Naive B cell (primary cell): ENCODE data around the gene TMED7. TPM values are rescaled to one million over a fixed set of nuclear protein-coding genes. Genes with fewer than 3 reads are reported as not detected.
"Not testable (repeated sequence)": the region's sequence is repeated elsewhere in the genome, so short reads cannot be mapped to it uniquely, and the experiment has no call there.

Experiments used
- ATAC-seq, 2 donors: fragments of 150-1000 bp; cut with Tn5 transposase; 2 replicates each; pipeline ENCODE4 v1.10.0; 2021; ENCODE audit warnings: low read depth in 2 of 2, mild to moderate bottlenecking in 2 of 2, moderate library complexity in 2 of 2
- DNase-seq: peaks from one replicate; pipeline ENCODE4 v3.0.0; 2022
- H3K27ac Mint-ChIP-seq, 6 donors: one replicate each; pipeline ENCODE4 v1.8.0; 2020 to 2022; ENCODE audit warnings: mild to moderate bottlenecking in 6 of 6, mixed read lengths in 6 of 6, moderate library complexity in 5 of 6, inconsistent platforms in 2 of 6
- H3K27me3 Mint-ChIP-seq, 3 donors: one replicate each; pipeline ENCODE4 v1.8.0; 2021 to 2022; ENCODE audit warnings: mixed read lengths in 3 of 3, mild to moderate bottlenecking in 1 of 3
- H3K36me3 Mint-ChIP-seq, 2 donors: one replicate each; pipeline ENCODE4 v1.8.0; 2020 to 2022; ENCODE audit warnings: mixed read lengths in 2 of 2, inconsistent platforms in 1 of 2, mild to moderate bottlenecking in 1 of 2
- H3K4me1 Mint-ChIP-seq, 3 donors: one replicate each; pipeline ENCODE4 v1.8.0; 2020 to 2022; ENCODE audit warnings: mixed read lengths in 3 of 3, inconsistent platforms in 1 of 3, mild to moderate bottlenecking in 1 of 3, moderate library complexity in 1 of 3
- H3K4me3 Mint-ChIP-seq, 8 donors: one replicate each; pipeline ENCODE4 v1.8.0; 2020 to 2022; ENCODE audit warnings: mild to moderate bottlenecking in 8 of 8, mixed read lengths in 8 of 8, moderate library complexity in 8 of 8, inconsistent platforms in 2 of 8
- H3K9me3 Mint-ChIP-seq, 7 donors: one replicate each; pipeline ENCODE4 v1.8.0; 2020 to 2022; ENCODE audit warnings: mixed read lengths in 7 of 7, mild to moderate bottlenecking in 5 of 7, inconsistent platforms in 2 of 7, moderate library complexity in 1 of 7
- polyA plus RNA-seq, 6 donors: library from polyadenylated mRNA; unstranded; fragments of 300-500 nt; fragmentation: Illumina TruSeq; gene quantifications; one replicate each; pipeline ENCODE4 v1.2.3, GENCODE V29; 2021; ENCODE audit warnings: low read depth in 6 of 6

TMED7 gene
- polyA plus RNA-seq, 6 donors from 2014 or later = 15.6 to 43.4 (median 27.8) TPM

GRCh38 chr5:115645386-115645785 is 19.6 kb upstream of the TMED7 start:
- peaks cover 26 to 32% (median 30%) of the 10 kb centered on the region in 3 donors for H3K27me3 Mint-ChIP-seq
- not testable (repeated sequence) for H3K9me3 Mint-ChIP-seq, H3K27ac Mint-ChIP-seq, H3K4me3 Mint-ChIP-seq, H3K4me1 Mint-ChIP-seq, ATAC-seq, DNase-seq, H3K36me3 Mint-ChIP-seq

GRCh38 chr5:115644046-115644445 is 18.2 kb upstream of the TMED7 start:
- Mint-ChIP-seq H3K27ac (no peak overlapping the region), H3K4me1 (no peaks in the 10 kb centered on the region), H3K9me3 (no peaks in the 10 kb centered on the region), H3K27me3 (peaks cover 26 to 32% (median 30%) of the 10 kb centered on the region in 3 donors), H3K36me3 (no peaks in the 10 kb centered on the region), H3K4me3 (no peak overlapping the region)
- DNase-seq = no peak
- ATAC-seq = no peak

- no peaks in the 10 kb centered on the region for H3K4me1 Mint-ChIP-seq
- DNase-seq (no peak), ATAC-seq (no peak)
- H3K27me3 Mint-ChIP-seq = peaks cover 27 to 33% (median 32%) of the 10 kb centered on the region in 3 donors
- H3K27ac Mint-ChIP-seq = no peak overlapping the region
- H3K4me3 Mint-ChIP-seq = no peak overlapping the region
- no peaks in the 10 kb centered on the region for H3K9me3 Mint-ChIP-seq
- no peaks in the 10 kb centered on the region for H3K36me3 Mint-ChIP-seq
These were observed 16.1 kb upstream of the TMED7 start for GRCh38 chr5:115641948-115642347.

- DNase-seq = no peak
- Mint-ChIP-seq H3K27me3 (peaks cover 18 to 37% (median 23%) of the 10 kb centered on the region in 3 donors), H3K36me3 (no peaks in the 10 kb centered on the region), H3K9me3 (no peaks in the 10 kb centered on the region), H3K27ac (no peak overlapping the region), H3K4me1 (no peaks in the 10 kb centered on the region), H3K4me3 (no peak overlapping the region)
- no peak for ATAC-seq
These were observed 14.4 kb upstream of the TMED7 start for GRCh38 chr5:115640274-115640673.

GRCh38 chr5:115639377-115639776 is 13.5 kb upstream of the TMED7 start:
- peaks cover 10 to 29% (median 14%) of the 10 kb centered on the region in 3 donors for H3K27me3 Mint-ChIP-seq
- H3K4me1 Mint-ChIP-seq = peaks cover 0 to 3% (median 0%) of the 10 kb centered on the region in 3 donors
- ATAC-seq (no peak), DNase-seq (no peak)
- no peak overlapping the region for H3K4me3 Mint-ChIP-seq
- H3K36me3 Mint-ChIP-seq = no peaks in the 10 kb centered on the region
- H3K9me3 Mint-ChIP-seq = no peaks in the 10 kb centered on the region
- H3K27ac Mint-ChIP-seq = no peak overlapping the region

GRCh38 chr5:115637507-115637906 is 11.7 kb upstream of the TMED7 start:
- peaks cover 0 to 6% (median 0%) of the 10 kb centered on the region in 3 donors for H3K4me1 Mint-ChIP-seq
- DNase-seq (no peak), ATAC-seq (no peak)
- H3K4me3 Mint-ChIP-seq = no peak overlapping the region
- H3K9me3 Mint-ChIP-seq = no peaks in the 10 kb centered on the region
- peaks cover 0 to 18% (median 6%) of the 10 kb centered on the region in 3 donors for H3K27me3 Mint-ChIP-seq
- H3K36me3 Mint-ChIP-seq = no peaks in the 10 kb centered on the region
- H3K27ac Mint-ChIP-seq = no peak overlapping the region

- no peak overlapping the region for H3K4me3 Mint-ChIP-seq
- no peaks in the 10 kb centered on the region for H3K36me3 Mint-ChIP-seq
- no peak for DNase-seq
- no peak for ATAC-seq
- H3K4me1 Mint-ChIP-seq = peaks cover 0 to 6% (median 0%) of the 10 kb centered on the region in 3 donors
- no peak overlapping the region for H3K27ac Mint-ChIP-seq
- peaks cover 0 to 17% (median 6%) of the 10 kb centered on the region in 3 donors for H3K27me3 Mint-ChIP-seq
- no peaks in the 10 kb centered on the region for H3K9me3 Mint-ChIP-seq
These were observed 10.2 kb upstream of the TMED7 start for GRCh38 chr5:115636008-115636407.

GRCh38 chr5:115634343-115635132 is 8.7 kb upstream of the TMED7 start:
- DNase-seq (peak; percentile 81), ATAC-seq (peak; percentile 100)
- Mint-ChIP-seq H3K4me1 (peaks cover 0 to 6% (median 0%) of the 10 kb centered on the region in 3 donors), H3K9me3 (no peaks in the 10 kb centered on the region), H3K27ac (peak overlapping the region in 4 of 6 donors; percentile 38 to 92 (median 66)), H3K36me3 (no peaks in the 10 kb centered on the region), H3K4me3 (peak overlapping the region in 7 of 8 donors; percentile 35 to 77 (median 73)), H3K27me3 (peaks cover 0 to 17% (median 6%) of the 10 kb centered on the region in 3 donors)

GRCh38 chr5:115629903-115630302 is 4.1 kb upstream of the TMED7 start:
- Mint-ChIP-seq H3K4me1 (peaks cover 4 to 14% (median 6%) of the 10 kb centered on the region in 3 donors), H3K9me3 (no peaks in the 10 kb centered on the region), H3K36me3 (no peaks in the 10 kb centered on the region), H3K27ac (no peak overlapping the region), H3K4me3 (no peak overlapping the region), H3K27me3 (peaks cover 0 to 6% (median 0%) of the 10 kb centered on the region in 3 donors)
- no peak for DNase-seq
- no peak for ATAC-seq

GRCh38 chr5:115627295-115627865 is 1.5 kb upstream of the TMED7 start:
- Mint-ChIP-seq H3K27ac (peak overlapping the region in 3 of 6 donors; percentile 17 to 54 (median 43)), H3K4me1 (peaks cover 12 to 16% (median 14%) of the 10 kb centered on the region in 3 donors), H3K4me3 (peak overlapping the region in 4 of 8 donors; percentile 13 to 55 (median 36)), H3K9me3 (no peaks in the 10 kb centered on the region), H3K36me3 (no peaks in the 10 kb centered on the region), H3K27me3 (no peaks in the 10 kb centered on the region)
- ATAC-seq (no peak), DNase-seq (no peak)

GRCh38 chr5:115626445-115626823 is 598 bp upstream of the TMED7 start:
- Mint-ChIP-seq H3K27ac (peak overlapping the region in 4 of 6 donors; percentile 93 to 99 (median 97)), H3K4me1 (peaks cover 17 to 21% (median 20%) of the 10 kb centered on the region in 3 donors), H3K9me3 (no peaks in the 10 kb centered on the region), H3K36me3 (no peaks in the 10 kb centered on the region), H3K4me3 (peak overlapping the region in 1 of 8 donors; percentile 96), H3K27me3 (no peaks in the 10 kb centered on the region)
- DNase-seq (no peak), ATAC-seq (no peak)

- peak overlapping the region in 2 of 6 donors; percentile 61 to 93 for H3K27ac Mint-ChIP-seq
- H3K27me3 Mint-ChIP-seq = no peaks in the 10 kb centered on the region
- peaks cover 0 to 1% of the 10 kb centered on the region in 2 donors for H3K36me3 Mint-ChIP-seq
- peaks cover 17 to 25% (median 21%) of the 10 kb centered on the region in 3 donors for H3K4me1 Mint-ChIP-seq
- H3K4me3 Mint-ChIP-seq = peak overlapping the region in 1 of 8 donors; percentile 96
- DNase-seq (peak; percentile 11), ATAC-seq (no peak)
- no peaks in the 10 kb centered on the region for H3K9me3 Mint-ChIP-seq
These were observed 842 bp downstream of the TMED7 start for GRCh38 chr5:115624994-115625393.

GRCh38 chr5:115623658-115624057 is 2.2 kb downstream of the TMED7 start:
- ATAC-seq = no peak
- Mint-ChIP-seq H3K9me3 (no peaks in the 10 kb centered on the region), H3K27me3 (no peaks in the 10 kb centered on the region), H3K27ac (no peak overlapping the region), H3K4me3 (no peak overlapping the region), H3K4me1 (peaks cover 17 to 25% (median 21%) of the 10 kb centered on the region in 3 donors), H3K36me3 (peaks cover 4 to 5% of the 10 kb centered on the region in 2 donors)
- DNase-seq = no peak
